Neural cell (in vitro differentiated cells): ENCODE measurements around the gene OTULINL.

Experiments used
- EP300 ChIP-seq: fragments of 450-650 bp; conservative IDR thresholded peaks from 2 replicates; pipeline ENCODE4 v1.6.1; 2014; ENCODE audit warnings: antibody characterized with exemption, mild to moderate bottlenecking, moderate library complexity; ENCODE audit not compliant: poor library complexity, severe bottlenecking
- EZH2 ChIP-seq: fragments of 200-600, 300-800 bp; shearing (Covaris generic), sonication (generic); IDR thresholded peaks from 2 replicates; pipeline ENCODE4 v1.6.1; 2014; ENCODE audit warnings: antibody characterized with exemption, low read length, borderline replicate concordance, mild to moderate bottlenecking; ENCODE audit not compliant: insufficient read depth, poor library complexity, severe bottlenecking
- POLR2AphosphoS5 ChIP-seq: IDR thresholded peaks from 2 replicates; pipeline ENCODE4 v1.6.1; 2012
- REST ChIP-seq: IDR thresholded peaks from 2 replicates; pipeline ENCODE4 v1.6.1; 2012; ENCODE audit warnings: borderline replicate concordance
- SMC3 ChIP-seq: fragments of 450-650 bp; conservative IDR thresholded peaks from 2 replicates; pipeline ENCODE4 v1.6.1; 2014; ENCODE audit warnings: antibody characterized with exemption, mild to moderate bottlenecking, moderate library complexity; ENCODE audit not compliant: poor library complexity
- TF ChIP-seq, protein P1 (sequence below): fragments of 450-650 bp; IDR thresholded peaks from 2 replicates; pipeline ENCODE4 v1.5.1; 2014; ENCODE audit warnings: antibody characterized with exemption, mild to moderate bottlenecking, moderate library complexity; ENCODE audit not compliant: poor library complexity, severe bottlenecking

DNA sequence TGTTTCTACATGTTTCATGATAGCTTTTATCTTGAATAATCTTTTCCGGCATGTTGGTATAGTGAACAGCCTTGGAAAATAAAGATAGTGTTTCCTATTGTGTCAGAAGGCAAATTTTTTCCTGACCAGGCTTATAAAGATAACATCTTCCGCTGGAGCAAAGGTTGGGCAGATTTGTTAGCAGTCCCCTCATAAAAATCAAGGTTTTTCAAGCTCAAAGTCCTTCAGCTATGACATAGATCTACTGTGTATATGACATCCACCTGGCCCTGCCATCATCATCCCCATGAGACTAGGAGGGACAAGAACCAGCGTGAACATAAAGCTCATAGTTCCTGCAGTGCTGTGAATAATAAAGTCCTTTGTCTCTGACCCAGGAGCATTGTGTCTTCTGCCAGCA, 30.4 kb upstream of the OTULINL start:
- TF ChIP-seq, protein P1, sequence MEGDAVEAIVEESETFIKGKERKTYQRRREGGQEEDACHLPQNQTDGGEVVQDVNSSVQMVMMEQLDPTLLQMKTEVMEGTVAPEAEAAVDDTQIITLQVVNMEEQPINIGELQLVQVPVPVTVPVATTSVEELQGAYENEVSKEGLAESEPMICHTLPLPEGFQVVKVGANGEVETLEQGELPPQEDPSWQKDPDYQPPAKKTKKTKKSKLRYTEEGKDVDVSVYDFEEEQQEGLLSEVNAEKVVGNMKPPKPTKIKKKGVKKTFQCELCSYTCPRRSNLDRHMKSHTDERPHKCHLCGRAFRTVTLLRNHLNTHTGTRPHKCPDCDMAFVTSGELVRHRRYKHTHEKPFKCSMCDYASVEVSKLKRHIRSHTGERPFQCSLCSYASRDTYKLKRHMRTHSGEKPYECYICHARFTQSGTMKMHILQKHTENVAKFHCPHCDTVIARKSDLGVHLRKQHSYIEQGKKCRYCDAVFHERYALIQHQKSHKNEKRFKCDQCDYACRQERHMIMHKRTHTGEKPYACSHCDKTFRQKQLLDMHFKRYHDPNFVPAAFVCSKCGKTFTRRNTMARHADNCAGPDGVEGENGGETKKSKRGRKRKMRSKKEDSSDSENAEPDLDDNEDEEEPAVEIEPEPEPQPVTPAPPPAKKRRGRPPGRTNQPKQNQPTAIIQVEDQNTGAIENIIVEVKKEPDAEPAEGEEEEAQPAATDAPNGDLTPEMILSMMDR, result no peak
- TF ChIP-seq EZH2 (no peak), REST (no peak), POLR2AphosphoS5 (no peak), EP300 (no peak), SMC3 (no peak)
